Right lobe of liver (tissue), 6 donors: Measurements from ENCODE around the gene USH1C. TPM values are rescaled to one million over a fixed set of nuclear protein-coding genes. Genes with fewer than 3 reads are reported as not detected.

Experiments
- ATAC-seq, 4 donors: fragments of 200-7000 bp; cut with Tn5 transposase; one replicate each; pipeline ENCODE4 v1.9.1; 2020; ENCODE audit warnings: mild to moderate bottlenecking in 4 of 4, moderate library complexity in 4 of 4
- DNase-seq, 3 donors: peaks; one replicate each; pipeline ENCODE4 v3.0.0-alpha.2; 2020
- H3K27ac ChIP-seq, 3 donors: fragments of 200-600 bp; one replicate each; pipeline ENCODE4 v1.8.0; 2022
- H3K27me3 ChIP-seq, 2 donors: fragments of 200-600 bp; one replicate each; pipeline ENCODE4 v1.8.0; 2022
- H3K36me3 ChIP-seq, 4 donors: fragments of 200-600 bp; sonication (generic) in 1 of 4; one replicate each; pipeline versions ENCODE4 v1.5.1 to v1.8.0; 2017 to 2022; ENCODE audit warnings: control low read depth in 1 of 4
- H3K4me1 ChIP-seq, 4 donors: fragments of 200-600 bp; sonication (generic) in 1 of 4; one replicate each; pipeline versions ENCODE4 v1.5.1 to v1.8.0; 2017 to 2022; ENCODE audit warnings: control low read depth in 1 of 4
- H3K4me3 ChIP-seq, 3 donors: fragments of 200-600 bp; one replicate each; pipeline ENCODE4 v1.8.0; 2022
- H3K9me3 ChIP-seq, 4 donors: fragments of 200-600 bp; sonication (generic) in 1 of 4; one replicate each; pipeline versions ENCODE4 v1.5.1 to v1.8.0; 2017 to 2022; ENCODE audit warnings: control low read depth in 1 of 4
- CTCF ChIP-seq, 4 donors: fragments of 200-600 bp in 3 of 4; fragments of 450-650 bp in 1 of 4; IDR thresholded peaks; one replicate each; pipeline versions ENCODE4 v1.5.1 to v1.8.0; 2016 to 2022; ENCODE audit warnings: antibody characterized with exemption in 4 of 4, mild to moderate bottlenecking in 2 of 4
- POLR2A ChIP-seq: fragments of 450-650 bp; IDR thresholded peaks from one replicate; pipeline ENCODE4 v1.6.1; 2017; ENCODE audit warnings: antibody characterized with exemption, mild to moderate bottlenecking
- WGBS: methylation state at CpG from one replicate; pipeline ENCODE4 v1.1.6; 2018; ENCODE audit warnings: low coverage, low lambda C conversion rate; ENCODE audit not compliant: insufficient coverage; ENCODE audit errors: missing lambda C conversion rate; 5-methylcytosine and 5-hydroxymethylcytosine counted together
- intact Hi-C, 2 donors: fragments of 100-400 bp; cut with DNase I; formaldehyde crosslinking; loops; one replicate each; pipeline versions ENCODE4 v1.11.2 to v1.14.1; 2022
- total RNA-seq, 6 experiments: library from RNA; depleted of rRNA in 2 of 6; stranded (reverse); fragments of >200 nt in 2 of 6; fragmentation: NEBNext Ultra II Directional in 3 of 6; extraction: Animal tissue kit (Norgen Biotek cat#: 25700) in 3 of 6; gene quantifications; one replicate each; pipeline versions ENCODE4 v1.1.0 to v1.2.4, GENCODE V29; 2016 to 2023
- donor health status: DM: no; HTN: yes; CAD: no.
- donor health status: DM: no; HTN: no; CAD: no.
- donor health status: DM: no; HTN: no; CAD: no.
- donor health status: DM: no; HTN: yes; CAD: no.
- donor health status: DM: no; HTN: yes; CAD: no.

USH1C gene
- total RNA-seq, 6 experiments from 2014 or later = 0.15 to 1.2 (median 0.58) TPM

DNA sequence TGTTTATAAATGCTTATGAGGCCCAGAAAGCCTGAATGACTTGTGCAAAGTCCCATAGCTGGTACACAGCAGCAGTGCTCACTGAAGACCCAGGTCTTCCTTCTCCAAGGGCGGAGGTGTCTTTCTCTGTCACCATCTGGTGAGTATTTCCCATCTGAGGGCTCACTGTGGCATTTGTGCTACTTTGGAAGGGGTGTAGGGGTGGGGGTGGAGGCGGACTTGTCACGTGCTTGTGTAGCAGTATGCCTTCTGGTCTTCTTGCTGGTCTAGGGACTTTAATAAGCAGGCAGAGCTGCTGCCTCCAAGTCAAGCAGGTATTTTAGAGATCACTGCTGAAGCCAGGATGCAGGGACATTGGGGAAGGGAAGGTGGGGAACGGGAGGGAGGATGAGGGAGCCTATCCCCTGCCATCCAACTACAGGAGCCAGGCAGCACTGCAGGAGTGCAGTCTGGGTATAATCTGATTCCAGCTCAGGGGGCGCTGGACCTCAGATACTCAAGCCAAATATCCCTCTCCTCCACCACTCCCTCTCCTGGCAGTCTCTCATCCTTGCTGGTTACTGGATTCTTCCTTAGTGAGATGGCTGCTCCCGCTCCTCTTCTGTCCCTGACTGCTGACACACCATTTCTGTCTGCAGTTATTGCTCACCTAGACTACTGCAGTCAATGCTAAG is 71.0 kb downstream of the USH1C start:
- DNase-seq (no peak), ATAC-seq (peak in 3 of 4 donors; percentile 24 to 45 (median 29))
- Histone ChIP-seq H3K36me3 (no peaks in the 10 kb centered on the region), H3K4me1 (no peaks in the 10 kb centered on the region), H3K4me3 (no peak overlapping the region), H3K27me3 (no peaks in the 10 kb centered on the region), H3K9me3 (no peaks in the 10 kb centered on the region), H3K27ac (no peak overlapping the region)
- 27% methylated on average over 3 of the region's 6 CpGs for WGBS
- intact Hi-C loops = no loop called here
- TF ChIP-seq CTCF (IDR thresholded peaks at IDR 0.05) (no peak), POLR2A (no peak)

GRCh38 chr11:17472467-17472866 is 71.7 kb downstream of the USH1C start:
- DNase-seq (no peak), ATAC-seq (no peak)
- H3K4me1 ChIP-seq = no peaks in the 10 kb centered on the region
- H3K27me3 ChIP-seq = no peaks in the 10 kb centered on the region
- no peaks in the 10 kb centered on the region for H3K9me3 ChIP-seq
- H3K27ac ChIP-seq = no peak overlapping the region
- no CpG with 5 or more reads among the region's 3 CpGs for WGBS
- no peak overlapping the region for H3K4me3 ChIP-seq
- TF ChIP-seq POLR2A (no peak), CTCF (IDR thresholded peaks at IDR 0.05) (no peak)
- intact Hi-C loops = no loop called here
- H3K36me3 ChIP-seq = no peaks in the 10 kb centered on the region

GRCh38 chr11:17471501-17471900 is 72.7 kb downstream of the USH1C start:
- H3K27ac ChIP-seq = no peak overlapping the region
- no peaks in the 10 kb centered on the region for H3K4me1 ChIP-seq
- WGBS = 86% methylated on average over 3 of the region's 3 CpGs
- TF ChIP-seq CTCF (IDR thresholded peaks at IDR 0.05) = no peak
- TF ChIP-seq POLR2A = no peak
- no peak for DNase-seq
- ATAC-seq = peak in 1 of 4 donors; percentile 51
- no peak overlapping the region for H3K4me3 ChIP-seq
- H3K27me3 ChIP-seq = no peaks in the 10 kb centered on the region
- no peaks in the 10 kb centered on the region for H3K36me3 ChIP-seq
- H3K9me3 ChIP-seq = no peaks in the 10 kb centered on the region
- intact Hi-C loops = no loop called here

DNA sequence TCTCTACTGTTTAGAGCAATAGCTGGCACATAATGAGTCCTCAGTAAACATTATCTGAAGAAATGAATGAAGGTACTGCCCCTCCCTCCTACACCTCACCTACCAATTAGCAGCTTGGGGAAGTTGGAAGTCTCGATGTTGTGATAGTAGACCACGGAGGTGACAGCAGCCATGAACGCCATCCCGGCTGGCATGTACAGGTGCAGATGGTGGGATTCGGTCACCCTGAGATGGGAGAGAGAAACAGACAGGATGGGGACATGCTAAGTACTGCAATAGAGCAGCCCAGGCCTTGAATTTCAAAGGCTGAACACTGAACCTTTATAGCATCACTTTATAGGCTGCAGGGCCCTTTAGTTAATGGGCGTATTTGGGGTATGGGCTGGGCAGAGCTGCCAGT is 74.2 kb downstream of the USH1C start:
- intact Hi-C loops = no loop called here

More for the DNA sequence above, 74.2 kb downstream of the USH1C start:
- DNase-seq (no peak), ATAC-seq (no peak)
- H3K36me3 ChIP-seq = no peaks in the 10 kb centered on the region
- no peak overlapping the region for H3K4me3 ChIP-seq
- H3K27me3 ChIP-seq = no peaks in the 10 kb centered on the region
- H3K9me3 ChIP-seq = no peaks in the 10 kb centered on the region
- 94% methylated on average over 5 of the region's 6 CpGs for WGBS
- no peaks in the 10 kb centered on the region for H3K4me1 ChIP-seq
- TF ChIP-seq POLR2A = no peak
- no peak for TF ChIP-seq CTCF (IDR thresholded peaks at IDR 0.05)
- H3K27ac ChIP-seq = no peak overlapping the region
